ENCODE measurements around the gene KRT75. TPM values are rescaled to one million over a fixed set of nuclear protein-coding genes. Genes with fewer than 3 reads are reported as not detected.

Gene KRT75
- total RNA-seq, 1 experiment from 2014 or later = not detected

DNA sequence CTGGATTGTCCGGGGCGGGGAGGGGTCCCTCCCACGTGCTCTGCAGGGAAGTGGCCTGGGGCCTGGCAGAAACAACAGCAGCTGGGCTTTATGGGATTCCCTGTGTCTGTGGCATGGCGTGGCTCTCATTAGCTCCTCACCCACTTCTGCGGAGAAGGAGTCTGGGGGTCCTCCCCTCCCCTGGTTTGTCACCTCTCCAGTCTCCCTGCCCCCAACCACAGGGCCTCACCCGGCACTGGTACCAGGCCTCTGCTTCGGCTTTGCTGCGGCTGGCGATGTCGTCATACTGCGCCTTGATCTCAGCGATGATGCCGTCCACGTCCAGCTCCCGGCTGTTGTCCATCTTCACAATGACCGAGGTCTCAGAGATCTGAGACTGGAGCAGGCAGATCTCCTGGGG is 34.4 kb downstream of the KRT75 start:
- peaks cover 9% of the 10 kb centered on the region for H3K4me1 ChIP-seq (replicated peaks; ENCODE audit: insufficient read depth)
- no peak overlapping the region for H3K27ac ChIP-seq
- POLR2A ChIA-PET (ENCODE audit: unreplicated experiment) = no interaction called here
- H3K27me3 ChIP-seq (ENCODE audit: insufficient read depth, low read depth) = no peaks in the 10 kb centered on the region
- no peak overlapping the region for H3K4me3 ChIP-seq
- intact Hi-C loops (cut with micrococcal nuclease; ENCODE audit: unreplicated experiment) = loop anchor here (5.0 kb wide), 3 partner anchors 43 to 473 kb away; partner anchors contain the start of gene KRT5
- CTCF ChIA-PET = no interaction called here
- BruUV-seq (replicated peaks) = no TSS peak
- H2AFZ ChIP-seq = no peak overlapping the region
- no peak overlapping the region for H3K4me2 ChIP-seq
- H3F3A ChIP-seq (ENCODE audit: insufficient read depth, low read depth) = no peaks in the 10 kb centered on the region
- no peak for DNase-seq
- H3K9me2 ChIP-seq (ENCODE audit: insufficient read depth) = no peaks in the 10 kb centered on the region
- no peaks in the 10 kb centered on the region for H3K79me2 ChIP-seq (ENCODE audit: low read depth)
- H4K20me1 ChIP-seq (ENCODE audit: insufficient read depth) = no peaks in the 10 kb centered on the region
- TF ChIP-seq, protein P1, sequence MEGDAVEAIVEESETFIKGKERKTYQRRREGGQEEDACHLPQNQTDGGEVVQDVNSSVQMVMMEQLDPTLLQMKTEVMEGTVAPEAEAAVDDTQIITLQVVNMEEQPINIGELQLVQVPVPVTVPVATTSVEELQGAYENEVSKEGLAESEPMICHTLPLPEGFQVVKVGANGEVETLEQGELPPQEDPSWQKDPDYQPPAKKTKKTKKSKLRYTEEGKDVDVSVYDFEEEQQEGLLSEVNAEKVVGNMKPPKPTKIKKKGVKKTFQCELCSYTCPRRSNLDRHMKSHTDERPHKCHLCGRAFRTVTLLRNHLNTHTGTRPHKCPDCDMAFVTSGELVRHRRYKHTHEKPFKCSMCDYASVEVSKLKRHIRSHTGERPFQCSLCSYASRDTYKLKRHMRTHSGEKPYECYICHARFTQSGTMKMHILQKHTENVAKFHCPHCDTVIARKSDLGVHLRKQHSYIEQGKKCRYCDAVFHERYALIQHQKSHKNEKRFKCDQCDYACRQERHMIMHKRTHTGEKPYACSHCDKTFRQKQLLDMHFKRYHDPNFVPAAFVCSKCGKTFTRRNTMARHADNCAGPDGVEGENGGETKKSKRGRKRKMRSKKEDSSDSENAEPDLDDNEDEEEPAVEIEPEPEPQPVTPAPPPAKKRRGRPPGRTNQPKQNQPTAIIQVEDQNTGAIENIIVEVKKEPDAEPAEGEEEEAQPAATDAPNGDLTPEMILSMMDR (conservative IDR thresholded peaks at IDR 0.05) = no peak
- no peak for TF ChIP-seq EZH2 (IDR thresholded peaks at IDR 0.05; ENCODE audit: low read depth)
- no peaks in the 10 kb centered on the region for H3K9me3 ChIP-seq (ENCODE audit: insufficient read depth, low read depth)
- H3K36me3 ChIP-seq (ENCODE audit: low read depth) = no peaks in the 10 kb centered on the region

DNA sequence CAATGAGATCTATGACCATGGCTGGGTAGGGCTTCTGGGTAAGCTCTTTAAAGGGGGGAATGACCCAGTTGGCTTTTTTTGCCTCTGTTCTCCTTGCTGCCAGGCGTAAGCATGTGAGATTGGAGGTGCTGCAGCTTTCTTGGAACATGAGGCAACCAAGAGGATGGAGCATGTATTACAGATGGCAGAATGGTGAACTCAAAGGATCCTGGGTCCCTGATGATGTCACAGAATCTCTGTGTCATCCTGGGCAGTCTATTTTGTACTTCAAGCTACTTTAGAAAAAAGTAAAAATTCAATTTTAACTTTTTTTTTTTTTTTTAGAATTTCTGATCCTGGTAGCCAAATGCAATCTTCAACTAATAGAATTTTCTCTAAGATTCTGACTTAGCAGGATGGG is 36.0 kb downstream of the KRT75 start:
- CTCF ChIA-PET = interaction anchor here (0.7 kb wide), 1 partner anchor 14 kb away, joined by 14 read pairs; no protein-coding TSS in a partner anchor

DNA sequence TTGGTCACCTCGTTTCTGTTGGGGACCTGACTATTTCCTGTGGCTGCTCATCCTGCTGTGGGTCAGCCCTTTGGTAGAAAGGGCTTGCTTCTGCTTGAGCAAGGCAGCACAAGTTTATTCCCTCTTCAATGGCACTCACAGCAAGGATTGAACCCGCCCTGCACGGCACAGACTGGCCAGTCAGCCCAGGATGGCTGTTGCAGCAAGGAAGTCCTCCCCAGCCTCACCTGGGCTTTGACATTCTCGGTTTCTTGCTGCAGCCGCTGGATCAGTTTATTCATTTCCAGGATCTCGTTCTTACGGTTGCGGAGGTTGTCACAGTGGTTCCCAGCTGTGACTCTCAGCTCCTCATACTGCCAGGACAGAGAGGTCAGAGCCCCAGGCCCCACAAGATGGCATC is 37.5 kb downstream of the KRT75 start:
- TF ChIP-seq, protein P1 (conservative IDR thresholded peaks at IDR 0.05) = no peak
- no peak for TF ChIP-seq EZH2 (IDR thresholded peaks at IDR 0.05; ENCODE audit: low read depth)
- intact Hi-C loops (cut with micrococcal nuclease; ENCODE audit: unreplicated experiment) = loop anchor here (2.0 to 5.0 kb wide), 4 partner anchors 46 to 476 kb away; partner anchors contain the start of gene KRT5
- H3F3A ChIP-seq (ENCODE audit: insufficient read depth, low read depth) = no peaks in the 10 kb centered on the region; the same call in 1 of the 2 replicates
- no peaks in the 10 kb centered on the region for H3K9me2 ChIP-seq (ENCODE audit: insufficient read depth)
- no peaks in the 10 kb centered on the region for H4K20me1 ChIP-seq (ENCODE audit: insufficient read depth)
- CTCF ChIA-PET = no interaction called here
- H3K4me2 ChIP-seq = no peak overlapping the region
- POLR2A ChIA-PET (ENCODE audit: unreplicated experiment) = no interaction called here
- no peaks in the 10 kb centered on the region for H3K9me3 ChIP-seq (ENCODE audit: insufficient read depth, low read depth)
- H3K4me3 ChIP-seq = no peak overlapping the region
- no TSS peak for BruUV-seq (replicated peaks)
- H3K27me3 ChIP-seq (ENCODE audit: insufficient read depth, low read depth) = no peaks in the 10 kb centered on the region
- H2AFZ ChIP-seq = no peak overlapping the region
- H3K36me3 ChIP-seq (ENCODE audit: low read depth) = no peaks in the 10 kb centered on the region
- H3K4me1 ChIP-seq (replicated peaks; ENCODE audit: insufficient read depth) = peaks cover 9% of the 10 kb centered on the region
- no peak overlapping the region for H3K27ac ChIP-seq
- no peaks in the 10 kb centered on the region for H3K79me2 ChIP-seq (ENCODE audit: low read depth)
- DNase-seq = no peak

More for the DNA sequence above, 36.0 kb downstream of the KRT75 start:
- BruUV-seq (replicated peaks) = no TSS peak
- Histone ChIP-seq H3F3A (ENCODE audit: insufficient read depth, low read depth) (no peaks in the 10 kb centered on the region), H3K79me2 (ENCODE audit: low read depth) (no peaks in the 10 kb centered on the region), H3K36me3 (ENCODE audit: low read depth) (no peaks in the 10 kb centered on the region), H3K27ac (no peak overlapping the region), H4K20me1 (ENCODE audit: insufficient read depth) (no peaks in the 10 kb centered on the region), H3K9me3 (ENCODE audit: insufficient read depth, low read depth) (no peaks in the 10 kb centered on the region), H3K4me1 (replicated peaks; ENCODE audit: insufficient read depth) (peaks cover 9% of the 10 kb centered on the region), H3K9me2 (ENCODE audit: insufficient read depth) (no peaks in the 10 kb centered on the region), H3K4me3 (no peak overlapping the region), H3K27me3 (ENCODE audit: insufficient read depth, low read depth) (no peaks in the 10 kb centered on the region), H3K4me2 (no peak overlapping the region), H2AFZ (no peak overlapping the region)
- DNase-seq = no peak
- TF ChIP-seq, protein P1 (conservative IDR thresholded peaks at IDR 0.05) = no peak
- no peak for TF ChIP-seq EZH2 (IDR thresholded peaks at IDR 0.05; ENCODE audit: low read depth)
- POLR2A ChIA-PET (ENCODE audit: unreplicated experiment) = no interaction called here
- intact Hi-C loops (cut with micrococcal nuclease; ENCODE audit: unreplicated experiment) = loop anchor here (5.0 kb wide), 3 partner anchors 44 to 474 kb away; partner anchors contain the start of gene KRT5

Data from PC-9 (cell line).